DMS79 treated with DMSO at 0.1 percent for 48 hours (cell line): Measurements from ENCODE around the gene ARHGEF28.

Source experiments
- DNase-seq: peaks from one replicate; lab custom pipeline; 2025; lab: John Stamatoyannopoulos, UW

ARHGEF28 gene

GRCh38 chr5:73777192-73777591 is 151.2 kb downstream of the ARHGEF28 start:
- no peak for DNase-seq

- peak; percentile 40 for DNase-seq
Observed at GRCh38 chr5:73780302-73781080, 154.5 kb downstream of the ARHGEF28 start.

GRCh38 chr5:73781107-73781768 is 155.2 kb downstream of the ARHGEF28 start:
- no peak for DNase-seq

DNA sequence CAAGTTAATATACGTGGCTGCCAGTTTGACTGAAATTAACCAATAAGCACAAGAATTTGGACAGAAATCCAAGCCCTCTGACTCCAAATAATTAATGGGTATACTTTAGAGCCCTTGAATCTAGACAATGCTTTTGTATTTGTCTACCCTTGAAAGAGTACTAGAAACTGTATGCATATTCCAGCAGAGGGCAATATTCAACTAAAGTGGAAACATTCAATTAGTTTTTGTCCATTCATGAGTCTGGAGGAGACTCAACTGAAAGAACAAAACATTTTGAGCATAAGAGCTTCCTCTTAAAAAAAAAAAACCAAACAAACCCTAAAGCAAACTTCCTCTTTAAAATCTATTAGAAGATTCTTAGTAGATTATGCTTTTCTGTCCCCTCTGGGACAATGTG is 157.8 kb downstream of the ARHGEF28 start:
- DNase-seq, result peak; percentile 25

- no peak for DNase-seq
Observed at GRCh38 chr5:73786043-73786831, 160.2 kb downstream of the ARHGEF28 start.

DNA sequence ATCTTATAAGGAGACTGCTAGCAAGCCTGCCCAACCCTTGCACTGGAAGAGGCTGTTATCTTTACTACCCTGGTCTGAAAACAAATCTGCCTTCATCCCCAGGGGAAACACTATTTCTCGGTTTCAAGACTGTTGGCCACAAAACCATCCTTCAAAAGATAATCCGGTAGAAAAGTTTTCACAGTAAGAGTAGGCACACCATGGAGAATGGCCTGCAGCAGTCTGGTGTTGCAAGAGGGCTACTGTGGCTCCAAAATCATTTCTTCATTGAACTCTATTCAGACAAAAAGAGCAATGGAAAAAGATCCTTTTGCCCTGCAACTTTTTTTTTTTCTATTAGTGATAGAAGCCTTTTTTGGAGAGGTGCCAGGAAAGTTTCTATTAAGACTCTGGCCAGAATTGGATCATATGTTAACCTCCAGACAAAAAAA is 163.9 kb downstream of the ARHGEF28 start:
- DNase-seq, result no peak

- DNase-seq, result no peak
Observed at GRCh38 chr5:73791389-73791788, 165.4 kb downstream of the ARHGEF28 start.

DNA sequence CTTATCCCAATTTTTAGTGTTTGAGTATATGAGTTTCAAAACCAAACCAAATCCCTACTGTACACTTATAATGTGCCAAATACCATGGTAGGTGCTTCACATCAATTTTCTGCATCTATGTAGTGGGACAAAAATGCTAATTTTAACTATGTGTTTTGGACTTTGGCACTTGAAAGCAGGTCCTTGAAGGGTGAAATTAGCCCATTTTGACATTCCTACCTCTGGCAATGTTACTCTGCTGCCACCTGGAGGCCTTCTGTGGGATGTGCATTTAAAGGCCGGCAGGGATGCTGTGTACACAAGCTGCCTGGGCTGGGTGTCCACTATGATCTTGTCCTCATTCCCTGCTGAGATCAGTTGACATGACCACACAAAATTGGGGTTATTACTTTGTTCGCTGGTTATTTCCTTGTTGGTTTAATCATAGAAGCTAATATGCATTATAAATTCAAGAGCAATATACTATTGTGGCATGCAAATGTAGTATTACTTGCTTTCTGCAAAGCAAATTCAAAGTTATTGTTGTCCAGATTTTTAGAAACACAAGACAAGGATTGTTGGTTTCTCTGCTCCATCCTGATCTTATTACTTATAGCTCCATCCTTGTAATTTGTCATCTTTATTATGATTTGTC is 166.8 kb downstream of the ARHGEF28 start:
- peak; percentile 9 for DNase-seq

- no peak for DNase-seq
Observed at GRCh38 chr5:73793911-73794310, 167.9 kb downstream of the ARHGEF28 start.

DNA sequence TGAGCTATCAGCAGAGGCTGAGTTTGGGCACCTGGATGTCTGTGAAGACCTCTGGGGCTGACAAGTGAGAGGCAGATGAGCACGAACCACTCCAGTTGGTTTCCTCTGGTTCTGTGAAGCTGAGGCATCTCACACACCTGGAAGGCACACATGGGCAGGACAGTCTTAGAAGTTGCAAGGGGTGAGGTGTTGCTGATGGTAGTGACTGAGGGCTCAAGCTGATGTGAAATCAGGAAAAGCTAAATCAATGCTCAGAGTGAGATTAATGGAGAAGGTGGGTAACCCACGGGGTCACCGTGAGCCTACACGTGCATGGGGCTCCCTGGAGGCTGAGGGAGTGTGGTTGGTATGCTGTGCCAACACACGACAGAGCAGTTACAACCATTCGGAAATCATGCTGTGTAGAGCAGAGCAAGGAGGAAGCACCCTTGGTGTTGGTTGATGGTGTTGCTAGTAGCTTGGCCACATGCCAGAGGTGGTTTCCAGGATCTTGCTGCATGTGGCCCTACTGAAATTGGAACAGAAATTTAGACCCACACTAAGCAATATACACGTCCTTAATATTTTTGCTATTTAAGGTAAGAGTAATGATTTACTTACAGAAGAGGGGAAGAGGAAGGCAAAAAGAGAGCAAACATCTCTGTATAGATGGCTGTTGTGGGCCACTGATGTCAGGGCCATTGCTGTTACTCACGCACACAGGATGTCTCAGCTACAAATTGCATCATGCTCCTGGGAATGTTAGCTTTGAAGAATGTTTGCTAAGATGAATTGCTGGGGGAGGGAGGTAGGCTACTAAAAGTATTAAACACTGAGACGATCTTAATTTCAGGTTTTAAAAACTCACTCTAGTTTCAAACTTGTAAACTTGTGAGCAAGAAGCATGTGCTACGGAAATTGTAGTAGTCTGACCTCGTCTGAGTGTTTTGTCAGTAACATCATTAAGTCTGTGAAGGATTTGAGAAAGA is 170.5 kb downstream of the ARHGEF28 start:
- no peak for DNase-seq

DNA sequence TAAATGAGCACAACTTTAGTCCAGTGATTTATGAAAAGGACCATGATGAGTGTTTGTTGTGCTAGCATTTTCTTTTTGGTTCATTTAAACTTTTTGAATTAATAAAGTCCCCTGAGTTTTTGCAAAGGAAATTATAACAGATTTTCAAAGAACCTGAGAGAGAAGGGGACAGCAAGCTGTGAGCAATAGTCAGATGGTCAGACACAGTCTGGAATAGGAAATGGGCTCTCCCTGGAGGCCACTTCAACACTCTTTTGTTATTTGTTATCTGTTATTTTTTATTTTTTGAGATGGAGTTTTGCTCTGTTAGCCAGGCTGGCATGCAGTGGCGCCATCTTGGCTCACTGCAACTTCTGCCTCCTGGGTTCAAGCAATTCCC is 171.1 kb downstream of the ARHGEF28 start:
- no peak for DNase-seq

- DNase-seq, result no peak
Observed at GRCh38 chr5:73799401-73799972, 173.5 kb downstream of the ARHGEF28 start.

GRCh38 chr5:73801686-73802085 is 175.7 kb downstream of the ARHGEF28 start:
- DNase-seq, result no peak

DNA sequence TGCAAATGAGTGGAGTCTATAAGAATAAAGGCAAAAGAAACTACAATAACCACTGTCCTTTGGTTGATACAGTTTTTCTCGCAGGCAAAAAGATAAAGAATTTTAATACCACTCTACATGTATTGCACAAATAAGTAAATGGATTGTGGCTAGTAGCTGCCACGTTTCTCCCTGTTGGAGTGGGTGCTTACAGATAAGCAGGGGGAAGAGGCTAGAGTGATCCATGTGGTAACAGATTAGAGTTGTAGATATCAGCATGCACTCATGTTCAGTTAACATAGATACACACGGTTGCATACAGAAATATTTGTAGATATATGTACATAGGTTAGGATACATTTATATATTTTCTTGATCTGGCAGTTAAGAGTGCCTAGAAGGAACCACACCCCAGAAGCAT is 179.5 kb downstream of the ARHGEF28 start:
- no peak for DNase-seq

- no peak for DNase-seq
Observed at GRCh38 chr5:73808911-73809310, 182.9 kb downstream of the ARHGEF28 start.

- no peak for DNase-seq
Observed at GRCh38 chr5:73810429-73810828, 184.4 kb downstream of the ARHGEF28 start.

GRCh38 chr5:73812457-73812856 is 186.5 kb downstream of the ARHGEF28 start:
- DNase-seq, result no peak

GRCh38 chr5:73812962-73813588 is 187.1 kb downstream of the ARHGEF28 start:
- DNase-seq, result no peak

DNA sequence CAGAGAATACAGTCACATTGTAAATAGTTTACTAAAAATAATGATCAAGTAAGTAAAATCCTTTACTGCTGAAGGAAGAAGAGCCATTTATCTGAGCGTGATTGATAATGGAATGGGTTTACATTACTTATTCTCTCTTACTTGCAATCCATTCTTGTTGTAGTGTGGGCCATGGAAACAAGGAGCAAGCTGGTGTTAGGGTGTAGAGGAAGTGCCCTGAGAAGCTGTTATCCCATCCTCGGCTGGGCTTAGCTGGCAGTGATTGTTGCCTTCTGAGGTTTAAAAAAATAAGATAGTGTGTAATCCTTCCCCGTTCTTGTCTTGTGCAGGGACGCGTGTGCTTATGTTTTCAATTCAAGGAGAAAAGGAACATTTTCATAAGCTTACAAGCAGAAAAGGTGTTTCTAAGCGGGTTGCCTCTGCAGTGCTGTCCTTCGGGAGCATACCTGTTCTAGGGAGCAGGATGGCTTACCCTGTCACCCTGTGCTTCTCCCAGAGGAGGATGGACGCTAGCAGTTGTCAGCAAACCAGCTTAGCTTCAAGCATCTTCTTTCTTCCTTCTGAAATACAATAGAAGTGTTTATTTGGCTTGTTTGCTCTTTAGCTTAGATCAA is 188.3 kb downstream of the ARHGEF28 start:
- no peak for DNase-seq

GRCh38 chr5:73815631-73816030 is 189.6 kb downstream of the ARHGEF28 start:
- DNase-seq, result no peak
